Measurements from ENCODE around the gene ANO7.

The ANO7 gene

GRCh38 chr2:241257419-241258032, 69.0 kb downstream of the ANO7 start:
- DNase-seq: no peak

DNA sequence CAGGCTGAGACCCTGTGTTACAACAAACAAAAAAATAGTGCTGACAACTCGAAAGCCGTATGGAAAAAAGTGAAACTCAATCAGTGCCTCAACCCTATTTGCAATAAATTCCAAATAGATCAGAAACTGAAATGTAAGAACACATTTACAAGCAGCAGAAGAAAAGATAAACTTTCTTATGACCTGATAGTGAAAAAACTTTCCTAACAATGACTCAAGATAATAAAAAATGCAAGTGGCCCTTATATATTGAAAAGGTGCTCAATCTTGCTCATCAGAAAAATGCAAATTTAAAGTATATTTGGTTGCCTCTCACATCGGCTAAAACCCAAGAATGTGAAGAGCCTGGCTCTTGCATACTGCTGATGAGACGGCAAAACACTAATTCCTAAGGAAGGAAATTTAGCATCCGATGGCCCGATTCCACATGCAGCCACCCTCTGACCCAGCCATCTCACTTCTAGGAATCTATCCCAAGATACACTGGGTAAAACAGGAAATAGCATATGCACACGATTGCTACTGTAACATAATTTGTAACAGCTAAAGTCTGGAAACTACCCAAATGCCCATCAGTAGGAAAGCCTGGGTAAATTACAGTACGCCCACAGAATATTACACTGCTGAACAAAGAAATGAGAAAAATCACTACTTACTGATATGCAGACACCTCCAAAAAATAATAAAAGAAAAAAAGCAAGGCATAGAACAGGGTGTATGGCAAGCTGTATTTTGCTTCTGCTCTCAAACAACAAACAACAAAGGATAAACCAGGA, 70.2 kb downstream of the ANO7 start:
- no peak for DNase-seq

DNA sequence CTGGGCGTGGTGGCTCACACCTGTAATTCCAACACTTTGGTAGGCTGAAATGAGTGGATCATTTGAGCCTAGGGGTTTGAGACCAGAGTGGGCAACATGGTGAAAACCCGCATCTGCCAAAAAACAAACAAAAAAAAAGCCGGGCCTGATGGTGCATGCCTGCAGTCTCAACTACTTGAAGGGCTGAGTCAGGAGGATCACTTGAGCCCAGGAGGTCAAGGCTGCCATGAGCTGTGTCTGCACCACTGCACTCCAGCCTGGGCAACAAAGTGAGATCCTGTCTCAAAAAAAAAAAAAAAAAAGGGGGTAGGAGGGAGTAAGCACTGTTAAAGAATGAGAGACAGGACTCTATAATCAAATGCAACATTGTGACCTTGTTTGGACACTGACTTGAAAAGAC, 72.4 kb downstream of the ANO7 start:
- no peak for DNase-seq

DNA sequence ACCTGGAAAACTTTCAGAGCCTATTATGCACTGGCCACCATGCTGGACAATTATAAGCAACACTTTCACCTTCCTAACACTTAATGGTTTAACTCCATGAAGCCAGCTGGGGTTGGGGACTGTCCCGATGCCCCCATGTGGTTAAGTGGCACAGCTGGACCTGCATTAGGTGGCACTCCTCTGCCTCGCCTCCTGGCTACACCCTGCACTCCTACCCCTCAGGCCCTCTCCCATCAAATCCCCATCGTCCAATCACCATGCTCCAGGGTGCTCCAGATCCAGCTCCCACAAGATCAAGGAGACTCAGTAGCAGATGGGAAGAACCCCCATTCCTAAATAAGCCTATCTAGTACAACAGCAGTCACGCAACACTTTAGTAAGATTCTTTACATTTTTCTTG, 73.2 kb downstream of the ANO7 start:
- no peak for DNase-seq

- no peak for DNase-seq
These were observed 74.6 kb downstream of the ANO7 start for GRCh38 chr2:241263061-241263460.

GRCh38 chr2:241265506-241265905, 77.0 kb downstream of the ANO7 start:
- DNase-seq: no peak

GRCh38 chr2:241267249-241268067, 79.0 kb downstream of the ANO7 start:
- no peak for DNase-seq

- DNase-seq: no peak
These were observed 79.8 kb downstream of the ANO7 start for GRCh38 chr2:241268306-241268705.

GRCh38 chr2:241268716-241269445, 80.4 kb downstream of the ANO7 start:
- no peak for DNase-seq

- DNase-seq: no peak
These were observed 81.4 kb downstream of the ANO7 start for GRCh38 chr2:241269707-241270520.

- DNase-seq: no peak
These were observed 82.1 kb downstream of the ANO7 start for GRCh38 chr2:241270531-241270930.

- peak; percentile 70 for DNase-seq
These were observed 83.3 kb downstream of the ANO7 start for GRCh38 chr2:241271706-241272302.

DNA sequence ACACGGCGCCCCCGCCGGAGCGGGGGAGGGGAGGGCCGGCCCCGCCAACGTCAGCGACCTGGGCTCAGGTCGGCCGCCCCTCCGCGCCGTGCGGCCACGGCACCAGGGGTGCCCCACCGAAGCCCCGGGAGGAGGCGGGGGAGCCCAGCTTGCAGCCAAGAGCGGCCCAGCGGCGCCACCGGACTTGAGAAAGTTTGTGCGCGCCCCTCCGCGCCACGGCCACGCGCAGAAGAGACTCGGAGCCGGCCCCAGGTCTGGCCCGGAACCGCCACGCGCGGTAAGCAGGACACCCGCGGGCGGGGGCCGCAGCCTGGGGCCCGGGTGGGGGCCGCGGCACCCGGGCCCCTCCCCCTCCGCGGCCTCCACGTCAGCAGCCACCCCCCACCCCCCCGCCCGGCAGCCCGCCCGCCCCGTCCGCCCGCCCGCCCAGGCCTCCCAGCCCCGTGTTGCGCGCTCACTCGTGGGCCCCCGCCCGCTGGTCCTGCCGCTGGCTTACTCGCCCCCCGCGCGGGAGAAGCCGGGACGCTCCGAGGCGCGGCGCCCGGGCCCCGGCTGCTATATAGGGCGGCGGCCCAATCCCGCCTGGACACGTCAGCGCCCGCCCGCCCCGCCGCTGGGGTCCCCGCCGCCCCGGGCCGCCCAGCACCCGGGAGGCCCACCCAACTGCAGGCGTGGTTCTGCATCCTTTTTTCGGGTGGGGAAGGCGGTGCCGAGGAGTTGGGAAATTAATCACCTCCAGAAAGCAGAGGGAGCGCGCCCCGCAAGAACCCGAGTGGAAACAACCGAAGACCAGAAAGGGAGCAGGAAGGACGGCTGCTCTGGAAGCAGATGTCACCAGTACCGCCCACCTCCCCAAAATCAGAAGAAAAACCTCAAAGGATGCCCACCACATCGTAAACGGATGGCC, 84.1 kb downstream of the ANO7 start:
- peak; percentile 65 for DNase-seq

GRCh38 chr2:241273210-241274020, 84.9 kb downstream of the ANO7 start:
- DNase-seq: no peak

DNA sequence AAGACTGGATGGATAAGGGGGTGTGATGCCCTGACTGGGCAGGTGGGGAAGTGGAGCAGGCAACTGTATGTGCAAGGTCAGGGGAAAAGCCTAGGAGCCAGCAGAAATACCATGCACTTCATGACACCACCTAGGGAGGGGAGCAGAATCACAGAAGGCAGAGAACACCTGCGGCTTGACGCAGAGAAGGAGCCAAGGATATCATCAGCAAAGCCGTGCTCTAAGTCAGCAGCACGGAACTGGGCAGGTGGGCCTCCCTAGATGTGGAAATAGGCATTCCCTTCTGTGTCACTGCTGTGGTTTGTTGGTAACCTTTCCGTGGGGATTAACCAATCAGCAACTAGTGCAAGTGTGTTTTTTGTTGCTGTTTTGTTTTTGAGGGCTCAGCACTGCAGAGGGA, 85.7 kb downstream of the ANO7 start:
- no peak for DNase-seq

Measured in activated CD4-positive, alpha-beta T cell treated with anti-CD3 and anti-CD28 coated beads, Interleukin-10, Interleukin-2, amounts not matched to agents 100 ng/mL and 50 ng/mL, durations not matched to agents 16 hours and 8 hours (primary cell).